ENCODE data around the gene CROCC2.

DNA sequence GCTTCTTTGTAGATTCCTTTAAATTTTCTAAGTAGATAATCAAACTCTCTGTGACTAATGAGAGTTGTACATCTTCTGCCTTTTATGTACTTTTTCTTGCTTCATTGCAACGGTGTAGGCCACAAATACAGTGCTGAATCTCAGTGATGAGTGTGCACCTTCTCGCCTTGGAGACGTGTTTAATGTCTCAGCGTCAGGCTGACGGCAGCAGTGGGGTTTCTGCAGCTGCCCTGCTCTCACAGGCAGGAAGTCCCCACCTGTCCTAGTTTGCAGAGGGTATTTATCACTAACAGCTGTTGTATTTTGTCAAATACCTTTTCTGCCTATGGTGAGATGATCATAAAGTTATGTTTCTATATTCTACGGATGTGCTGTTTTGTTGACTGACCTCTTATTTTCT is 24.2 kb upstream of the CROCC2 start:
- TF ChIP-seq, protein P1, sequence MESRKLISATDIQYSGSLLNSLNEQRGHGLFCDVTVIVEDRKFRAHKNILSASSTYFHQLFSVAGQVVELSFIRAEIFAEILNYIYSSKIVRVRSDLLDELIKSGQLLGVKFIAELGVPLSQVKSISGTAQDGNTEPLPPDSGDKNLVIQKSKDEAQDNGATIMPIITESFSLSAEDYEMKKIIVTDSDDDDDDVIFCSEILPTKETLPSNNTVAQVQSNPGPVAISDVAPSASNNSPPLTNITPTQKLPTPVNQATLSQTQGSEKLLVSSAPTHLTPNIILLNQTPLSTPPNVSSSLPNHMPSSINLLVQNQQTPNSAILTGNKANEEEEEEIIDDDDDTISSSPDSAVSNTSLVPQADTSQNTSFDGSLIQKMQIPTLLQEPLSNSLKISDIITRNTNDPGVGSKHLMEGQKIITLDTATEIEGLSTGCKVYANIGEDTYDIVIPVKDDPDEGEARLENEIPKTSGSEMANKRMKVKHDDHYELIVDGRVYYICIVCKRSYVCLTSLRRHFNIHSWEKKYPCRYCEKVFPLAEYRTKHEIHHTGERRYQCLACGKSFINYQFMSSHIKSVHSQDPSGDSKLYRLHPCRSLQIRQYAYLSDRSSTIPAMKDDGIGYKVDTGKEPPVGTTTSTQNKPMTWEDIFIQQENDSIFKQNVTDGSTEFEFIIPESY (IDR thresholded peaks at IDR 0.05): no peak
- TF ChIP-seq, protein P2, sequence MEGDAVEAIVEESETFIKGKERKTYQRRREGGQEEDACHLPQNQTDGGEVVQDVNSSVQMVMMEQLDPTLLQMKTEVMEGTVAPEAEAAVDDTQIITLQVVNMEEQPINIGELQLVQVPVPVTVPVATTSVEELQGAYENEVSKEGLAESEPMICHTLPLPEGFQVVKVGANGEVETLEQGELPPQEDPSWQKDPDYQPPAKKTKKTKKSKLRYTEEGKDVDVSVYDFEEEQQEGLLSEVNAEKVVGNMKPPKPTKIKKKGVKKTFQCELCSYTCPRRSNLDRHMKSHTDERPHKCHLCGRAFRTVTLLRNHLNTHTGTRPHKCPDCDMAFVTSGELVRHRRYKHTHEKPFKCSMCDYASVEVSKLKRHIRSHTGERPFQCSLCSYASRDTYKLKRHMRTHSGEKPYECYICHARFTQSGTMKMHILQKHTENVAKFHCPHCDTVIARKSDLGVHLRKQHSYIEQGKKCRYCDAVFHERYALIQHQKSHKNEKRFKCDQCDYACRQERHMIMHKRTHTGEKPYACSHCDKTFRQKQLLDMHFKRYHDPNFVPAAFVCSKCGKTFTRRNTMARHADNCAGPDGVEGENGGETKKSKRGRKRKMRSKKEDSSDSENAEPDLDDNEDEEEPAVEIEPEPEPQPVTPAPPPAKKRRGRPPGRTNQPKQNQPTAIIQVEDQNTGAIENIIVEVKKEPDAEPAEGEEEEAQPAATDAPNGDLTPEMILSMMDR (IDR thresholded peaks at IDR 0.05 in 2 of 3, conservative IDR thresholded peaks at IDR 0.05 in 1 of 3; ENCODE audit: control insufficient read depth in 2 of 3, extremely low read depth in 1 of 3, insufficient read depth in 1 of 3, low read depth in 3 of 3, low read length in 3 of 3): no peak
- TF ChIP-seq, protein P3, sequence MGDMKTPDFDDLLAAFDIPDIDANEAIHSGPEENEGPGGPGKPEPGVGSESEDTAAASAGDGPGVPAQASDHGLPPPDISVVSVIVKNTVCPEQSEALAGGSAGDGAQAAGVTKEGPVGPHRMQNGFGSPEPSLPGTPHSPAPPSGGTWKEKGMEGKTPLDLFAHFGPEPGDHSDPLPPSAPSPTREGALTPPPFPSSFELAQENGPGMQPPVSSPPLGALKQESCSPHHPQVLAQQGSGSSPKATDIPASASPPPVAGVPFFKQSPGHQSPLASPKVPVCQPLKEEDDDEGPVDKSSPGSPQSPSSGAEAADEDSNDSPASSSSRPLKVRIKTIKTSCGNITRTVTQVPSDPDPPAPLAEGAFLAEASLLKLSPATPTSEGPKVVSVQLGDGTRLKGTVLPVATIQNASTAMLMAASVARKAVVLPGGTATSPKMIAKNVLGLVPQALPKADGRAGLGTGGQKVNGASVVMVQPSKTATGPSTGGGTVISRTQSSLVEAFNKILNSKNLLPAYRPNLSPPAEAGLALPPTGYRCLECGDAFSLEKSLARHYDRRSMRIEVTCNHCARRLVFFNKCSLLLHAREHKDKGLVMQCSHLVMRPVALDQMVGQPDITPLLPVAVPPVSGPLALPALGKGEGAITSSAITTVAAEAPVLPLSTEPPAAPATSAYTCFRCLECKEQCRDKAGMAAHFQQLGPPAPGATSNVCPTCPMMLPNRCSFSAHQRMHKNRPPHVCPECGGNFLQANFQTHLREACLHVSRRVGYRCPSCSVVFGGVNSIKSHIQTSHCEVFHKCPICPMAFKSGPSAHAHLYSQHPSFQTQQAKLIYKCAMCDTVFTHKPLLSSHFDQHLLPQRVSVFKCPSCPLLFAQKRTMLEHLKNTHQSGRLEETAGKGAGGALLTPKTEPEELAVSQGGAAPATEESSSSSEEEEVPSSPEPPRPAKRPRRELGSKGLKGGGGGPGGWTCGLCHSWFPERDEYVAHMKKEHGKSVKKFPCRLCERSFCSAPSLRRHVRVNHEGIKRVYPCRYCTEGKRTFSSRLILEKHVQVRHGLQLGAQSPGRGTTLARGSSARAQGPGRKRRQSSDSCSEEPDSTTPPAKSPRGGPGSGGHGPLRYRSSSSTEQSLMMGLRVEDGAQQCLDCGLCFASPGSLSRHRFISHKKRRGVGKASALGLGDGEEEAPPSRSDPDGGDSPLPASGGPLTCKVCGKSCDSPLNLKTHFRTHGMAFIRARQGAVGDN (IDR thresholded peaks at IDR 0.05): no peak
- no peak for TF ChIP-seq YY1 (IDR thresholded peaks at IDR 0.05; ENCODE audit: low read depth, low read length)
- no peak for TF ChIP-seq HDAC6 (IDR thresholded peaks at IDR 0.05; ENCODE audit: unreplicated experiment)
- TF ChIP-seq, protein P4, sequence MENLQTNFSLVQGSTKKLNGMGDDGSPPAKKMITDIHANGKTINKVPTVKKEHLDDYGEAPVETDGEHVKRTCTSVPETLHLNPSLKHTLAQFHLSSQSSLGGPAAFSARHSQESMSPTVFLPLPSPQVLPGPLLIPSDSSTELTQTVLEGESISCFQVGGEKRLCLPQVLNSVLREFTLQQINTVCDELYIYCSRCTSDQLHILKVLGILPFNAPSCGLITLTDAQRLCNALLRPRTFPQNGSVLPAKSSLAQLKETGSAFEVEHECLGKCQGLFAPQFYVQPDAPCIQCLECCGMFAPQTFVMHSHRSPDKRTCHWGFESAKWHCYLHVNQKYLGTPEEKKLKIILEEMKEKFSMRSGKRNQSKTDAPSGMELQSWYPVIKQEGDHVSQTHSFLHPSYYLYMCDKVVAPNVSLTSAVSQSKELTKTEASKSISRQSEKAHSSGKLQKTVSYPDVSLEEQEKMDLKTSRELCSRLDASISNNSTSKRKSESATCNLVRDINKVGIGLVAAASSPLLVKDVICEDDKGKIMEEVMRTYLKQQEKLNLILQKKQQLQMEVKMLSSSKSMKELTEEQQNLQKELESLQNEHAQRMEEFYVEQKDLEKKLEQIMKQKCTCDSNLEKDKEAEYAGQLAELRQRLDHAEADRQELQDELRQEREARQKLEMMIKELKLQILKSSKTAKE (IDR thresholded peaks at IDR 0.05; ENCODE audit: low read depth, poor library complexity, severe bottlenecking): no peak
- no peak for TF ChIP-seq EZH2 (IDR thresholded peaks at IDR 0.05; ENCODE audit: borderline replicate concordance, control insufficient read depth, low read depth, low read length)
- no peak for TF ChIP-seq GABPA (IDR thresholded peaks at IDR 0.05; ENCODE audit: low read depth)

Measured in GM12878 (cell line).